ENCODE measurements around the gene DGUOK.

The DGUOK gene

DNA sequence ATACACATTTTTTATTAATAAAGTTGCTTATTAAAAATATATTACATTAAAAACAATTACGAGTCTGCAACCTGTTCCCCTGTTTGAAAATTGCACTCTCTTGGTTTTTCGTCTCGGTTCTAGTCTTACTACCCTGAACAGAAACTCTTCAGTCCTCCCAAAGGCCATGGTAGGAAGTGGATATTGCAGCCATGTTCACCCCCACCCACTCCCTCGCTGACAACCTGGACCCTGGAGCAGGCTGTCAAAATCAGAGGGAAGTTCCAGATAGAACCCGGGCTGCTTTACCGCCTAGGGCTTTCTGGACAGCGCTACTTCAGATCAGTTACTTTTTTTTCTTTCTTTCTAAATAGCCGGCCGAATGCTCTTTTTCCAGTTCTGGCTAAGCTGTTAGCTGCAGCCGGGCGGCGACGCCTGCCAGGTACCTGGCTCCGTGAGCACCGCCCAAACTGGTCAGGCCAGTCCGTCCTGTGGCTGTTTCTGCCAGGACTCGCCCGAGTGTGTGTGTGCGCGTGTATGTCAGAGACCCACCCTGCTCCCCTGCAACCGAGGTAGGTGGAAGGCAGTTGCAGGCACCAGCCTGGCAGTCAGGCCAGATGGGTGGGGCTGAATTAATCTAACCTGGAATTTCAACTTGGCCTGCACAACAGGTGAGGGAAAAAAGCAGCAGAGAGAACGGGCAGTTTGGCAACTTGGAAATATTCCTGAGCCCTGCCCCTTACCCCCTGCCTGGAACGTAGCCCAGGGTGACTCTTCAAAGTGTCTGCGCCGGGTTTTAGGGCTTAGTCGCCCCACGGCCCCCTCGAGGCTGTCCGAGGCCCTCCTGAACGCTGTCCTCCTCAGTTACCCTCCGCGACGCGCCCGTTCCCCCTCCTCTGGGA, 56.9 kb downstream of the DGUOK start:
- peak; percentile 34 to 72 for DNase-seq

DNA sequence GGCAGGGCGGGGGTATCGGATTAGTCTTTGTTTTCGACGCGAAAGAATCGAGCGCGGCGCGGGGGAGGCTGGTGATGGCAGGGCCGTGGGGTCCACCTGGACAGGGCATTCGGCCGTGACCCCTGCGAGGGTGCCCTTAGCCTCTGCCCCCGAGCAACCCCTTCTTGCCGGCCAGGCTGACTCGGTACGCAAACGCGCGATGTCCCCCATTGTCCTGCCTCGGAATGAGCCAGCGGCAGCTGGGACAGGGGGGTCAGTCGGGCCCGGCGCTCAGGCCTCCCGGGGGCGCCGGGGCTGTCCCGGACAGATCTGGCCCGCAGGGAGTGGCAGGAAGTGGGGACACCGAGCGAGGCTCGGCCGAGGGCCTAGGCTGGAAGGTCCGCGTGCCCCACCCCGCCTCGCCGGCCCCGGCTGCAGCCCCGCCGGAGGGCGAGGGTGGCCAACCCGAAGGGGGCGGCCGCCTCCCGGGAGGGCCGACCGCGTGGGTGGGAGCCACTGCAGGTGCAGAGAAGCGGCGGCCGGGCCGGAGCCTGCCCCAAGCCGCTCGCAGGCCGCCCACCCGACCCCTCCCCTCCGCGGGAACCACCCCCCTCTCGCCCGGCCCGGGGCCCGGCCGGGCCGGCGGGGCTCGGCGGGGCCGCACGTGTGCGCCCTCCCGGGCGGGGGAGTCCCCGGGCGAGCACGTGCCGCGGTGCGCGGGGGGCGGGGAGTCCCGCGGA, 57.7 kb downstream of the DGUOK start, which contains the start of gene TET3:
Gene TET3 (plus strand): TSS at position 708 of the 719 bp plus-strand sequence. CDS start 1,494 bp downstream, outside the sequence.
- DNase-seq: no peak

DNA sequence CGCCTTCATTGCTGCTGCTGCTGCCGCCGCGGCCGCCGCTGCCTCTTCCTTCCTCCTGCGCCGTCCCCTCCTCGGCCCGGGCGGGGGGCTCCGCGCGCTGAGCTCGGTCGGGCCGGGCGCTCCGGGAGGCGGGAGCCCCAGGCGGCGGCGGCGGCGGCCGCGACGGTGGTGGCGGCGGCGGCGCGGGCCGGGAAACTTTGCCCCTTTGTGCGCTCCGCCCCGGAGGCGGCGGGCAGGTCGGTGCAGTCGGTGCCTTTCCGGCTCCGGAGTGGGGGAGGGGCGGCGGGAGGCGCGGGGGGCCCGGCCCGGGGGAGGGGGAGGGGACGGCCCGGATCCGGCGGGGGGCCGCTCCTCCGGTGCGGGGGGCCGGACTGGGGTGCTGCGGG, 58.2 kb downstream of the DGUOK start:
- peak; percentile 48 to 53 for DNase-seq

DNA sequence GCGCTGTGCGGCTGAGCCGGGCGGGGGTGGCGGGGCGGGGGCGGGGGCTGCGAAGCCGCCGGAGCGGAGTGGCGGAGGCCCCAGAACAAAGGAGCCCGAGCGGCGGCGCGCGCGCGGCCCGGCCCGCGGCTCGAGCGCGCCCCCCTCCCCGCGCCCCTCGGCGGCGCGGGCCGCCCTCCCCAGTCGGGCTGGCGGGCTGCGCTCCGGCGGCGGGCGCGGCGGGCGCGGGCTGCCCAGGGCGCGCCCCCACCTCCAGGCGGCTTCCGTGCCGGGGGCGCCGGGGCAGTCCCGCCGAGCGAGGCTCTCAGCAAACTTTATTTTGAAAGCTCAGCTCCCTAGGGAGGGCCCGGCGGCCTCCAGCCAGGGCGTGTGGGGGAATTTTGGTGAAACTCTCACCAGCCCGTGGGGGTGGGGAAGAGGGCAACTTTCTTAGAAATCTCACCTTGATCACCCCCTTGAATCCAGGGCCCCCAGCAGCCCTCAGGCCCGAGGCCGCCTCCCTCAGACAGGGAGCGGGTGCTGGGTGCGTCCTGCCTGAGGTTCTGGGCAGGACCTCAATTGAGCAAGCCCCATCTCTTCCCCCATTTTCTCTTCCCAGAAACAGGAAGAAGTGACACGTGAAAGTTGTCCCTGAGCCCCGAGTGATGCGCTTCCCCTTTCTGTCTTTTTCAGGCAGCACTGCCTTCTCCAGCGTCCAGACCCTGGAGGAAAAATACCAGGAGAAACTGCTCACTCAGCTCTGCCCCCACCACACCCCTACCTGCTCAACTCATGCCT, 58.8 kb downstream of the DGUOK start:
- peak; percentile 33 to 48 for DNase-seq

DNA sequence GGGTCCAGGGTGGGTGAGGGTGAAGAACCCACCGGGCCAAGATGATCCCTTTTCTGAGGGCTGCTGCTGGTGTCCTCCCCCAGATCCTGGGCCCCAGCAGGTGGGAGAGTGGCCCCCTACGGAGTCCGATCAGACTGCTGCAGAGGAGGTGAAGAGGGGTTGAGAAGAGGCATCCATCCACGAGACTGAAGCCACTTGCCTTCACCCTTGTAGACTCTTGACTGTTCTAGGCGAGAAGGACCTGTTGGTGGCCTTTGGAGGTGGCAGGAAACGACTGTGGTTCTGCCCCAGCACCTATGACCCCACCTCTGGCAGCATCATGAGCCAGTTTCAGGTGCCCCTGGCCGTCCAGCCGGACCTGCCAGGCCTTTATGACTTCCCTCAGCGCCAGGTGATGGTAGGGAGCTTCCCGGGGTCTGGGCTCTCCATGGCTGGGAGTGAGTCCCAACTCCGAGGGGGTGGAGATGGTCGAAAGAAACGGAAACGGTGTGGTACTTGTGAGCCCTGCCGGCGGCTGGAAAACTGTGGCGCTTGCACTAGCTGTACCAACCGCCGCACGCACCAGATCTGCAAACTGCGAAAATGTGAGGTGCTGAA, 59.5 kb downstream of the DGUOK start:
- DNase-seq: no peak

DNA sequence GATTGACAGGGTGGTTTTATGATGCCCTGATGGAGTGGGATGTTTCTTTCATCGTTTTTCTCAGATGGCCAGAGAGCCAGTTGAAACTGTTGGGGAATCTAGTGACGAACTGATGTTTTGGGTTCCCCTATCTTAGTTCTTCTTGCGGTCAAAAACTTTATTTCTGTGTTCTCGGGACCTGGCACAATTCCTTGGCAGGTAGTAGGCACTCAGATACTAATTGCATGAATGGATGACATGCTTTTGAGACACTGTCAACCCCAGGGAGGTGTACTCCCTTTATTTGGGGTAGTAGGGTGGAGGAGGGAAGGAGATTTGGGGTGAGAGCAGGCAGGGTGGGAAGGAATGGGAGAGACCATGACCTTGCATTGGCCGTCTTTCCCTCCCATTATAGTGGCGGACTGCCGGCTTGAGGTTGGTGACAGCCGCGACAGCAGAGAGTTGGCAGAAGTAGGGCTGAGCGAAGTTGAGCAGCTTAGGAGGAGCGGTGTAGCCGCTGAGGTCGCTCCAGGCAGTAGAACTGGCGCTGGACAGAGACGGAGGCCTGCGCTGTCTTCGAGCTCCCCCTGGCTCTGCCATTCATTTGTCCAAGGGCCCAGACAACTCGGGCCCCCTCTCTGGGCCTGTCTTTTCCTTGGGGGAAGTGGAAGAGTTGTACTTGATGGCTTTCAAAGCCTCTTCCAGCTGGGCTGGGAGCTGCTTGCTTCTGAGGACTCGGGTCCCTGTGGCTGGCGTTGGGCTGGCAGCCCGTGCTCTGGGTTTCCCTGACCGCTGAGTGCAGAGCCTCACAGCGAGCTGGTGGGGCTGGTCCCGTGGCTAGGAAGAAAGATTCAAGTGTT, 60.6 kb downstream of the DGUOK start:
- peak in 1 of 2 experiments; percentile 22 for DNase-seq

DNA sequence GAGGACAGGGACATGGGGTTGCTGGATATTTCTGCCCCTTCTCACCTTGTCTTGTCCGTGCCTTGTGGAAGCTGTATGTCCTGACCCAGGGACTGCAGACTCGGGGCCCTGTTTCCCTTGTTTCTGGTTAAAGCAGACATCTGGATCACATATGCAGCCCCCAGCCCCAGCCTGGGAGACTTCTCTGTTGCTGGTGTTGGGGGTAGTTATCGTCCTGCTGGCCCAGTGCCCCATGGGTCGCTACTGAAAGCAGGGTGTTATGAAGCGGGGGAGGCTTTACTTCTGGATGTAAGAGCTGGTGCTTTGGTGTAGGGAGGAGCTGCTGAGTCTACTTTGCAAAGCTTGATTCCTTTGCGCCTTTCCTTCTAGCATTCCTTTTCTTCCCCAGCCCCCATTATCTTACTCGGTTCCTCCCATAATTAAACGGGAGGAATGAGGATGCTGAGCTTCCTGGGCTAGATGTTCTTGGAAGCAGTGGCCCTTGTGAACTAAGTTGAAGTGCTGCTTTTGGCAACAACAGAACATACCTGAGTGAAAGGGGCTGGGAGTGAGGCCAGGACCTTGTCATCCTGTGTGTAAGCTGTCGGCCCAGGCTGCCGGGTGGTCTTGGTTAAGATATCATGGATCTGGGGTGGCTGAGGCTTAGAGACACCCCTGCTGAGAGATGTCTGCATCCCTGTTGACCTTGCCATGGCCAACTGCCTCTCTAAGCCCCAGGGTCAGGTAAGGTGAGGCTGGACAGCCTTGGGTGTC, 61.4 kb downstream of the DGUOK start:
- DNase-seq: no peak

DNA sequence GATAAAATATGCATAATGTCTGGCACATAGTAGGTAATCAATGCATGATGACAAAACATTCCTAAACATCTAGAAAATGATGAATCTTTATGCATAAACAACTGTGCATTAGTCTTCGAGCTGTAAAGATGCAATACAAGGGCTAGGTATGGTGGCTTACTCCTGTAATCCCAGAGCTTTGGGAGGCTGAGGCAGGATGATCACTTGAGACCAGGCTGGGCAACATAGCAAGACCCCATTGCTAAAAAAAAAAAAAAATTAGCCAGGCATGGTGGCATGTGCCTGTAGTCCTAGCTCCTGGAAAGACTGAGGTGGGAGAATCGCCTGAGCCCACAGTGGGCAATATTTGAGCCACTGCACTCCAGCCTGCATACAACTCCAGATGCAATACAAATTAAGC, 63.3 kb downstream of the DGUOK start:
- DNase-seq: no peak

DNA sequence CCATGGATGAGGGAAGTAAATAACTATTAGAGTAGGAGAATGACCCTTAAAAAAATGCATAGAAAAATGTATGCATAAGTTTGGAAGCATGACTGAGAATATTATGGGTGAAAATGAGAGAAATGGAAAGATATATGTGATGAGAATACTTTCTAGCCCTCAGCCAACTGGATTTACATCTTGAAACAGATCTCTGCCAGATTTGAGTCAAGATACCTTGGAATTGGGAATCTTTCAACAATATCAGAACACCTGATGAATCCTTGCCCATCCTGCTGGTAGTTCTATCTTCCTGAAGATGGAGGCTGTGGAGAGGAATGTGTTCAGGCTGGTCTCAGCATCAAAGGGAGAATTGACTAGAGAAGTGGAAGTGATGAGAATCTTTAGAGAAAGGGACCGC, 63.9 kb downstream of the DGUOK start:
- DNase-seq: no peak

DNA sequence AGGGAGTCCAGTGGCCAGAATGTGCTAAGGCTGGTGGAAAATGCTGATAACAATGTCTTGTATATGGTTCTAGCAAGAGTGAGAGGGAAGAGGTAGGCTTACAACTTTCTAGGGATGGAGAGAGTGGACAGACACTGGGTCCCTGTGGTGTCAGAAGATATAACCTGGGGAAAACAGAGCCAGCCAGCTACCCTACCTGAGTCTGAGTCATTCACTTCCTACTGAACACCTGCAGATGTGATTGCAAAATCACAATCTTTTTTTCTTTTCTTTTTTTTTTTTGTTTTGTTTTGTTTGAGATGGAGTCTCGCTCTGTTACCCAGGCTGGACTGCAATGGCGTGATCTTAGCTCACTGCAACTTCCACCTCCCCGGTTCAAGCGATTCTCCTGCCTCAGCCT, 65.4 kb downstream of the DGUOK start:
- no peak for DNase-seq

DNA sequence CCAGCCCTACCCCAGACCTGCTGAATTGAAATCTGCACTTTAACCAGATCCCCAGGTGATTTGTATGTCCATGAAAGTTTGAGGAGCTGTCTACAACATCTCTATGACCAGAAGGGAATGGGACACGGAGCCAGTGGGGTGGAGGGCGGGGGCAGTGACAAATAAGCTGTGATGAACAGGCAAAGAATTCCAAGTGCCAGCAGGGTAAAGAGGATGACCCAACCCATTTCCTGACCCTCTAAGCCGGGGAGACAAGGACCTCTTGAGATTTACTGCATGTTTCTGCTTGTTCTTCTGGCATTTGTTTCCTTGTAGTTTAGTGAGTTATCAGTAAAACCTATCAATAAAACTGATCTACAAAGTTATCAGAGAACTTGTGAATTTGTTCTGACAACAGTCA, 66.7 kb downstream of the DGUOK start:
- DNase-seq: no peak

DNA sequence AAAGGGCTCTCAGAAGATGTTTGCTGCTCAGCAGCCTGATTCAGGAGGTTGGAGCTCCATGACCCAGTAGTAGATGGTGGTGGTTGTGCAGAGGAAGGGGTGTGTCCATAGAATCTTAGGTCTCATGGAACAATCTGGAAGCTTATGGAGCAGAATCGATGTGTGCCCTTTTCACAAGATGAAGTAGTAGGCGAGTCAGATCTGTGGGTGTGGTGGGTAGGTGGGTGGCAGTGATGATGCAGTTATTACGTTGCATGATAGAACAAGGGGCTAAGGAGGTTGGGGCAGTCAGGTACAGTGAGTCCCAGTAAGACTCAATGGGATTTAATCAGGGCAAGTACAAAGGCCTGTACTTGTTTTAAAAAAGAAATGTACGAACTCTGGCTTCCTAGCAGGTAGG, 67.1 kb downstream of the DGUOK start:
- no peak for DNase-seq

DNA sequence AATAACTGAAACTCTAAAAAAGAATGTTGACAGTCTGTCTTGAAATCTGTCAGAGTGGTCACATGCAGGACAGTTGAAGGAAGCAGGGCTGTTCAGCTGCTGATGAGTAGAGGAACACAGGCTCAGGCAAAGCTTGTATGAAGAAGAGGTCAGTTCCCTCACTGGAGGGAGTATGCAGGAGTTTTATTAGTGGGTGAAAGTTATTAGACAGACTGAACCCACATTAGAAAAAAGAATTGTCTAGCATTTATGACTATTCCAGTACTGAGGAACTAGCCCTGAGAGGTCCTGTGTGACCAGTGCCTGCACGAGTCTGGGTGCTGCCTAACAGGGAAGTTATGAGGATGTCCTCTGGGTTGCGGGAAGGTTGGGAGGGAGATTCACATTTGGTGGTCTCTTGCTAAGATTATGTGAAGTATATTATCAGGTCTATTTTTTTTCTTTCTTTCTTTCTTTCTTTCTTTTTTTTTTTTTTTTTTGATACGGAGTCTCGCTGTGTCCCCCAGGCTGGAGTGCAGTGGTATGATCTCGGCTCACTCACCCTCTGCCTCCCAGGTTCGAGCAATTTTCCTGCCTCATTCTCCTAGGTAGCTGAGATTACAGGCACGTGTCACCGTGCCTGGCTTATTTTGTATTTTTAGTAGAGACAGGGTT, 67.6 kb downstream of the DGUOK start:
- DNase-seq: no peak

DNA sequence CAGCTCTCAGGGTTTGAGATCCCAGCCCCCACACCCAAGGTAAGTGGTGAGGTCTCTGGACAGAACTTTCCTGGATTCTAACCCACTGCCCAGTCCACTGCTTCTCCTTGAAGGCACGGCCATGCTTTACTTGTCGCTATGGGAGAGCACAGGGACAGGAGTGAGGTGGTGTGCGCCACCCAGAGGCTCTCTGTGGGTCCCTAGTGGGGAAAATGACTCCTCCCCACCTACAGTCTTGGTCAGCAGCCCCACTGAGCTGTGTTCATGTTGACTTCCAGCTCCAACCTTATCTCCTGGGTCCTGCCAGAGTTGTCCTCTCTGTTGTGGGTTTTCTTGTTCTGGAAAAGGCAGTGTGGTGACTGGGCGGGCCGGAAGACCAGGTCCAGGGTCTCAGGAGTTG, 69.1 kb downstream of the DGUOK start:
- no peak for DNase-seq

DNA sequence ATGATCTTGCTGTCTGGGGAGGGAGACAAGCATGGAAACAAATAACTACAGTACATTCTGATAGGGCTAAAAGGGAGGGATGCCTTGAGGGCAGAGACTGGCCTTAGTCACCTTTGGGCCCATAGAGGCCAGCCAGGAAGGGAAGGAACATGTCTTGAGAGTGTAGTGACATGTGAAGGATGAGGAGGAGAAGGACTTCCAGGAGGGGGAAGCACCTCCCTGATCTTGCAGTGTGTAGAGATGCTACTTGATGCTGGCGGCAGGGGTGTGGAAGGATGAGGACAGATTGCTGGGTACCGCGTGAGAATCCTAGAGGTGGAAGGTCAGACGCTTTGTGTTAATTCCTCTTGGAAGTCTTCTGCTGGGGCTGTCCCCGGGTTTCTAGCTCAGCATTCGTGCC, 71.1 kb downstream of the DGUOK start:
- DNase-seq: no peak

DNA sequence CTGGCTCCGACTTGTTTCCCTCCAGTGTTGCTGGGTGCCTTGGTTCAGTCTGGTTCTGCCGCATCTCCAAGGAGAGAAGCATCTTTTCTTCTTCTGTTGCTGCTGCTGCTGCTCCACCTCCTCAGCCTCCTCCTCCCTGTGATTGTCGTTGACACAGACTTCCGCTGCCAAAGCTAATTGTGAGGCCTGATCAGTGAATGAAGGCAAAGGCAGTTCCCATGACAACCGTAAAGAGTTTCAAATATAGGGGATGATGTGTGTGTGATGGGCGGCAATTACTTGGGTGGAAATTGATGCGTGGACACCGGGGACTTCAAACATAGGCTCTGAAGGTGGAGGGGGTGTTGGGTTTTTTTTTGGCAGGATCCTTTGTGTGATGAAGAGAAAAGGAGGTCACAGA, 71.8 kb downstream of the DGUOK start:
- peak; percentile 26 to 31 for DNase-seq

DNA sequence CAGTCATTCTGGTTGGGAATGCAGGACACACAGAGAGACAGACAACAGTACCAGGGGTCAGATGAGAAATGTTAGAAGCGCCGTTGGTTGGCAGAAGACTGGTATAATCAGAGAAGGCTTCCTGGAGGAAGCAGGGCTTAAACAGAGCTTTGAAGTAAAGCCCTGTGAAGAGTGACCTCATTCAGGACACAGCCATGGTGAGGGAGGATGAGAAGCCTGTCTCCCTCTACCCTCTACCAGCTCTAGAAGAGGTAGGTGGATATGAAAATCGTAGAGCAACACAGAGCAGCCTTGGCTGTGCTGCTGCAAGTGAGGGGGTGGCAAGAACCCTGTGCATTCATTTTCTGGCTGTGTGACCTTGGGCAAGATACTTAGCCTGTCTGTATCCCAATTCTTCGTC, 72.3 kb downstream of the DGUOK start:
- no peak for DNase-seq

DNA sequence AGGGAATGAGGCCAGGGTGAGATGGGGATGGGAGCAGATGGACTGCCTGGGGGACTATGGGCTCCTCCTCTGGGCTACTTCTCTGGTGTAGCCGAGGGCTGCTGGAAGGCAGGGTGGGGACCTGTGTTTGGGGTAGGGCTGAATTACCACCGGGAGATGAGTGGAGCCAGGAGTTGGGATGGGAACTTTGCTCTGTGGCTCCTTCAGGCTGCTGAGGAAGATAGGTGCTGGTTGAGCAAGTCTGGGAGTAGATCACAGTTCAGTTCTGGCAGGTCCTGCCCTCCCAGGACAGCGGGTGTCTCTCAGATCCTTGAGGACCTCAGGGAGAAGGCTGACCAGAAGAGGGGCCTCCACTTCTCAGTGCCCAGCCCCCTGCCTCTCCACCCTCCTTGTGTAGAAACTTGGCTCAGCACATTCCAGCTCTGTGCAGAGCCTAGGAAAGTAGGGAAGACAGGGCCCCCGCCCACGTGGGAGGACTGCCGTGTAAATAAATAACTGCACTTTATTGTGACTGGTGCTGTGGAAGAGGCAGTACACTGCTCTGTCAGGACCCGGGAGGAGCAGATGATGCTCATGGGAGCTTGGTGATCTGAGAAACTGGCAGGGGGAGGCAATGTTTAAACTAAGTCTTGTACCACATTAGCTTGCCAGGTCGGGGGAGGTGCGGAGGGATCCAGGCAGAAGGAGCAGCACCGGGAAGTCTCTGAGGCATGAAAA, 73.4 kb downstream of the DGUOK start:
- no peak for DNase-seq

DNA sequence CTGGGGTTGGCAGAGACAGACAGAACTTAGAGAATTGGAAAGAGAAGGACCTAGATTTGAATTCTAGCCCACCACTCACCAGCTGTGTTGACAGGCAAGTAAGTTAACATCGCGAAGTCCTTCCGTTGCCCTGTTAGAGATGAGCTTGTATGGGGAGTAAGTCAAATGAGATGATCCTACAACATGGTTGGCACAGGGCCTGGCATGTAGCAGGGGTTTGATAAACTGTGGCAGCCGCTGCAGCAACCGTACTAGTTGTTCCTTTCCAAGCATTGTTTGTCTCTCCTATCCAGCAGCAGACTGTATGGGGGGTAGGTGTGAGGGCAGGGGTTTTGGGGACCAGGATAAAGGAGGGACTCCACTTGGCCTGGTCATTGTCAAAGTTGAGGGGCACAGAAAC, 74.0 kb downstream of the DGUOK start:
- no peak for DNase-seq

DNA sequence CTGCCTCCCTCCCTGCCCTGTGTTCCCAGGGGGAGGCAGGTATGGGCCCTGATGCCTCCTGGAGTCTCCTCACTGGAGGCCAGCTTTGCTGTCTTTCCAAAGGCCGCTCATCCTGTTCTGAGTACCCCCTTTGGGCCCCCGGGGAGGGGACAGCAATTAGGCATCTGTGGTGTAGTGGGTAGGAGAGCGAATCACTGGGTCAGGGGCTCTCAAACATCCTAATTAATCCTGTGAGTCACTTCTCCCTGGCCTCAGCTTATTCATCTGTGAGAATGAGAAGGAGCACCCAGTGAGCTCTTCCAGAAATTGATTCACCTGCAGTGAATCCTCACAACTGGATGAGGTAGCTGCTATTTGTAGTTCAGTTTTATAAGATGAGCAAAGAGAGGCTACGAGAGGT, 74.4 kb downstream of the DGUOK start:
- DNase-seq: no peak

Data from NCI-H2081 (cell line).